ENCODE results near the gene HMG20B. TPM values are rescaled to one million over a fixed set of nuclear protein-coding genes. Genes with fewer than 3 reads are reported as not detected.

Gene HMG20B
- total RNA-seq = 90.3 and 99.7 TPM in 2 replicates

DNA sequence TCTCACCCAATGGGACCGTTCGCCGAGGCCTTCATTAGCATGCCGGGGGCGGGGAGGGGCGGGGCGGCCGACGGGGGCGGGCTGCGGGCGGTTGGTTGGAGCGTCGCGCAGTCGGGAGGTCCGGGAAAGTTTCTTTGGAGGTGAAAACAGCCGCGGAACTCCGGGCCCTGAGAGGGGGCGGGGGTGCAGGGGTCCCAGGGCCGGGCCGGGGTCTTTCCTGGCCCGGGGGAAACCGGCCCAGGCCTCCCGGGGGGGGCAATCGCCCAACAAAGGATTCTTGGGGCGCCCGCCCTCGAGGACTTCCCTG, at the start of gene HMG20B:
Gene HMG20B, plus strand, starts transcription at position 90 of the 307 bp plus-strand sequence. CDS start 366 bp downstream, outside the sequence.

GRCh38 chr19:3538965-3539755, 33.6 kb upstream of the HMG20B start, which contains the start of gene TEKTIP1:
Gene TEKTIP1, plus strand, starts transcription at chr19:3539174. Its CDS starts 4 bp downstream, at chr19:3539178.

GRCh38 chr19:3557461-3558248, 15.1 kb upstream of the HMG20B start, which contains the start of gene MFSD12:
Gene MFSD12, minus strand, starts transcription at chr19:3557586. Its CDS starts 183 bp downstream, at chr19:3557403.

GRCh38 chr19:3585301-3586126, 12.8 kb downstream of the HMG20B start, which contains the start of gene GIPC3:
Gene GIPC3, plus strand, starts transcription at chr19:3585478. Its CDS starts 120 bp downstream, at chr19:3585598.

GRCh38 chr19:3606690-3607289, 34.0 kb downstream of the HMG20B start, which contains the start of gene TBXA2R:
Gene TBXA2R, minus strand, starts transcription at chr19:3606875. Its CDS starts 6,241 bp downstream, at chr19:3600634.

DNA sequence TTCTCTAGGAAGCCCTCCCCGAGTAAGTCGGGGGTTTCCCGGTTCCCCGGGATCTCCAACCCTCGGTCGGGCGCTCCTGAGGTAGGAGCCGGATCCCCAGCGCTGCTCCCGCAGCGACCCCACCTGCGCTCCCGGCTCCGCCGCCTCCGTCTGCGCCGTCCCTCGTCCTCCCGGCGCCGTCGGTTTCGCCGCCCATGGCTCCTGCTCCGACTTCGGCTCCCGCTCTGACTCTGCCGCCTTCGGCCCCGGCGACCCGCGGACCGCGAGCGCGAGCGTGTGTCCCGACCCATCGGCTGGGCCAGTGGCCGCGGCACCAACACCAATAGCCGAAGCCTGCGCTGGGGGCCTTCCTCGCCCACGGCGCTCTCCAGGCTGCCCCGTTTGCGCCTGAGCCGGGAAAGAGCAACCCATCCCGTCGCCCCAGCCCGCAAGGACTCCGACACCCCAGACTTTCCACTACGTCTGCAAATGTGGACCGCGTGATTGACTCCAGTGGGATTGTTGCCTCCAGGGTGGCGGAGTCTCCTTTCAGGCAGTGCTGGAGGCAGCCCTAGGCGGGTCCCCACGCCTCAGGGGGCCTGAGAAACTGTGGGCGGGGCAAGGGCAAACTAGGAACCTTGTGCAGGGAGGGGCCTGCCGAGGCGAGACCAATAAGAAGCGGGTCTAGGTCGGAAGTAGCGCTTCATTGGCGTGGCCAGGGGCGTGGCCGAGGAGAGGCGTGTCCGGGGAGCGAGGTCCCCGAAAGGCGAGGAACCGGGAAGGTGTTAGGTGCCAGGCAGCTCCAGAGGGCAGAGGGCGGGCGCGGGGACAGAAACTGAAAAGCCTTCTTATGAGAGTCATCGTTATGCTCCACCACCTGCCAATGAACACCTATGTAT, 54.0 kb downstream of the HMG20B start, which contains the start of gene CACTIN:
Gene CACTIN, minus strand, starts transcription at position 318 of the 878 bp plus-strand sequence. Its CDS starts 28 bp downstream, at position 290.

Other genes starting within 250 kb of the HMG20B start
- 125 and 142 TPM in 2 replicates for gene NFIC, start 206.4 kb upstream of the HMG20B start, total RNA-seq
- not detected in 2 replicates for gene SMIM24, start 92.4 kb upstream of the HMG20B start, total RNA-seq
- not detected in 2 replicates for gene SMIM44, start 89.5 kb upstream of the HMG20B start, total RNA-seq
- gene DOHH, start 72.3 kb upstream of the HMG20B start, total RNA-seq = 12.2 and 13.7 TPM in 2 replicates
- gene FZR1, start 66.6 kb upstream of the HMG20B start, total RNA-seq = 18.3 and 23.3 TPM in 2 replicates
- not detected in 2 replicates for gene TEKTIP1, start 33.8 kb upstream of the HMG20B start, total RNA-seq
- gene MFSD12, start 15.4 kb upstream of the HMG20B start, total RNA-seq = 58.3 and 59.2 TPM in 2 replicates
- gene GIPC3, start 12.5 kb downstream of the HMG20B start, total RNA-seq = 0.20 and 0.31 TPM in 2 replicates
- gene TBXA2R, start 33.9 kb downstream of the HMG20B start, total RNA-seq = 0.94 and 1.0 TPM in 2 replicates
- gene CACTIN, start 53.8 kb downstream of the HMG20B start, total RNA-seq = 16.4 and 20.4 TPM in 2 replicates
- 33.2 and 39.6 TPM in 2 replicates for gene PIP5K1C, start 127.5 kb downstream of the HMG20B start, total RNA-seq
- not detected in 2 replicates for gene TJP3, start 135.4 kb downstream of the HMG20B start, total RNA-seq
- gene APBA3, start 188.7 kb downstream of the HMG20B start, total RNA-seq = 28.3 and 33.3 TPM in 2 replicates
- gene MRPL54, start 189.7 kb downstream of the HMG20B start, total RNA-seq = 46.8 and 67.6 TPM in 2 replicates
- gene RAX2, start 199.3 kb downstream of the HMG20B start, total RNA-seq = not detected in 2 replicates
- gene MATK, start 213.4 kb downstream of the HMG20B start, total RNA-seq = not detected in 2 replicates